HG03064 (cell line): Measurements from ENCODE around the gene GJA9.
"Not testable (repeated sequence)": the region's sequence is repeated elsewhere in the genome, so short reads cannot be mapped to it uniquely, and the experiment has no call there.

ENCODE experiments used
- ATAC-seq: cut with Tn5 transposase; IDR thresholded peaks from one replicate; pipeline ENCODE4 v1.9.1; 2021; ENCODE audit warnings: low read depth; ENCODE audit not compliant: unreplicated experiment

The GJA9 gene

GRCh38 chr1:38881487-38881886 lies at the start of gene GJA9:
GJA9 (minus strand) TSS chr1:38881587; CDS start chr1:38876098, 5,489 bp downstream.
- ATAC-seq: no peak

GRCh38 chr1:38929476-38929875 lies 48.1 kb upstream of the GJA9 start:
- no peak for ATAC-seq

GRCh38 chr1:38929054-38929453 lies 47.7 kb upstream of the GJA9 start:
- no peak for ATAC-seq

GRCh38 chr1:38926091-38926490 lies 44.7 kb upstream of the GJA9 start:
- ATAC-seq: no peak

GRCh38 chr1:38925391-38925790 lies 44.0 kb upstream of the GJA9 start:
- ATAC-seq: no peak

- no peak for ATAC-seq
Observed at GRCh38 chr1:38923607-38924006, 42.2 kb upstream of the GJA9 start.

GRCh38 chr1:38919130-38919529 lies 37.7 kb upstream of the GJA9 start:
- no peak for ATAC-seq

- ATAC-seq: no peak
Observed at GRCh38 chr1:38918568-38918967, 37.2 kb upstream of the GJA9 start.

- no peak for ATAC-seq
Observed at GRCh38 chr1:38917772-38918171, 36.4 kb upstream of the GJA9 start.

- ATAC-seq: no peak
Observed at GRCh38 chr1:38917337-38917736, 36.0 kb upstream of the GJA9 start.

- ATAC-seq: no peak
Observed at GRCh38 chr1:38915352-38915948, 34.1 kb upstream of the GJA9 start.

GRCh38 chr1:38914908-38915307 lies 33.5 kb upstream of the GJA9 start:
- ATAC-seq: not testable (repeated sequence)

- no peak for ATAC-seq
Observed at GRCh38 chr1:38908821-38909220, 27.4 kb upstream of the GJA9 start.

- ATAC-seq: no peak
Observed at GRCh38 chr1:38905985-38906384, 24.6 kb upstream of the GJA9 start.

GRCh38 chr1:38899560-38899959 lies 18.2 kb upstream of the GJA9 start:
- ATAC-seq: no peak

- no peak for ATAC-seq
Observed at GRCh38 chr1:38898653-38899230, 17.4 kb upstream of the GJA9 start.

GRCh38 chr1:38896169-38896568 lies 14.8 kb upstream of the GJA9 start:
- ATAC-seq: no peak

GRCh38 chr1:38892976-38893375 lies 11.6 kb upstream of the GJA9 start:
- ATAC-seq: no peak

GRCh38 chr1:38891753-38892152 lies 10.4 kb upstream of the GJA9 start:
- ATAC-seq: no peak

- ATAC-seq: no peak
Observed at GRCh38 chr1:38889589-38889988, 8.2 kb upstream of the GJA9 start.

- ATAC-seq: no peak
Observed at GRCh38 chr1:38888423-38889333, 7.3 kb upstream of the GJA9 start.

GRCh38 chr1:38885092-38885491 lies 3.7 kb upstream of the GJA9 start:
- no peak for ATAC-seq
